ENCODE data around the gene PRM1. TPM values are rescaled to one million over a fixed set of nuclear protein-coding genes. Genes with fewer than 3 reads are reported as not detected.

PRM1 gene
- total and polyA plus RNA-seq, 2 of the 13 experiments (the other 11 are each of a cell fraction or from before 2014, with no cell fraction given) = not detected

GRCh38 chr16:11258553-11259492 lies 22.3 kb downstream of the PRM1 start (continued):
- TF ChIP-seq ZNF607 (CRISPR knock-in tag; IDR thresholded peaks at IDR 0.05; ENCODE audit: borderline replicate concordance) (0 out of 2 replicates have a peak, but pooled peaks have one; percentile 69), NFIC (IDR thresholded peaks at IDR 0.05; ENCODE audit: low read length) (no peak), ZNF572 (CRISPR knock-in tag; IDR thresholded peaks at IDR 0.05) (peak; percentile 97; the same call in 1 of the 2 replicates), ZNF644 (CRISPR knock-in tag; IDR thresholded peaks at IDR 0.05; ENCODE audit: low read depth) (no peak), ZBTB39 (CRISPR knock-in tag; IDR thresholded peaks at IDR 0.05) (0 out of 2 replicates have a peak, but pooled peaks have one; percentile 60), ARID2 (CRISPR knock-in tag; IDR thresholded peaks at IDR 0.05; ENCODE audit: borderline replicate concordance) (no peak), PLRG1 (conservative IDR thresholded peaks at IDR 0.05) (no peak), ZNF256 (CRISPR knock-in tag; conservative IDR thresholded peaks at IDR 0.05) (no peak), ZNF781 (CRISPR knock-in tag; IDR thresholded peaks at IDR 0.05; ENCODE audit: borderline replicate concordance, not compliant biosample characterization) (peak; percentile 50), HDAC2 (CRISPR knock-in tag; IDR thresholded peaks at IDR 0.05) (peak; percentile 46; the same call in 1 of the 2 replicates), CBX1 (IDR thresholded peaks at IDR 0.05; ENCODE audit: low read depth) (peak; percentile 45), ZMYM2 (CRISPR knock-in tag; IDR thresholded peaks at IDR 0.05) (peak; percentile 96), SIX4 (CRISPR knock-in tag; IDR thresholded peaks at IDR 0.05) (0 out of 2 replicates have a peak, but pooled peaks have one; percentile 9), TCF7L2 (IDR thresholded peaks at IDR 0.05; ENCODE audit: low read depth, low read length) (no peak), ZIK1 (CRISPR knock-in tag; IDR thresholded peaks at IDR 0.05; ENCODE audit: borderline replicate concordance, low read depth) (peak; percentile 79; the same call in 1 of the 2 replicates), ZNF614 (CRISPR knock-in tag; IDR thresholded peaks at IDR 0.05; ENCODE audit: borderline replicate concordance) (0 out of 2 replicates have a peak, but pooled peaks have one; percentile 3), CENPT (CRISPR knock-in tag; IDR thresholded peaks at IDR 0.05; ENCODE audit: low read depth) (no peak), LBX2 (CRISPR knock-in tag; IDR thresholded peaks at IDR 0.05; ENCODE audit: borderline replicate concordance) (0 out of 2 replicates have a peak, but pooled peaks have one; percentile 23), NFKBIZ (CRISPR knock-in tag; IDR thresholded peaks at IDR 0.05) (peak; percentile 23; the same call in 1 of the 2 replicates), ZNF382 (CRISPR knock-in tag; IDR thresholded peaks at IDR 0.05; ENCODE audit: borderline replicate concordance) (no peak), ZNF205 (CRISPR knock-in tag; IDR thresholded peaks at IDR 0.05) (0 out of 2 replicates have a peak, but pooled peaks have one; percentile 33), EEA1 (CRISPR knock-in tag; IDR thresholded peaks at IDR 0.05; ENCODE audit: borderline replicate concordance) (no peak), ZNF276 (CRISPR knock-in tag; IDR thresholded peaks at IDR 0.05; ENCODE audit: low read depth) (peak; percentile 54; the same call in 1 of the 2 replicates), ZNF629 (CRISPR knock-in tag; conservative IDR thresholded peaks at IDR 0.05) (peak; percentile 6), RXRB (CRISPR knock-in tag; IDR thresholded peaks at IDR 0.05; ENCODE audit: borderline replicate concordance) (peak; percentile 79; the same call in 1 of the 2 replicates), HIVEP1 (CRISPR knock-in tag; IDR thresholded peaks at IDR 0.05) (0 out of 2 replicates have a peak, but pooled peaks have one; percentile 43)
